Esophagus squamous epithelium (tissue), 5 donors: ENCODE measurements around the gene GALR1. TPM values are rescaled to one million over a fixed set of nuclear protein-coding genes. Genes with fewer than 3 reads are reported as not detected.

Source experiments
- DNase-seq: peaks from one replicate; lab custom pipeline; 2025; lab: John Stamatoyannopoulos, UW
- H3K27ac ChIP-seq, 4 donors: fragments of 200-600 bp; sonication (generic); one replicate each; pipeline ENCODE4 v1.5.1; 2016 to 2019; ENCODE audit warnings: mild to moderate bottlenecking in 1 of 4
- H3K27me3 ChIP-seq, 4 donors: fragments of 200-600 bp; sonication (generic); 1 replicate in 3 of 4; 2 replicates in 1 of 4; pipeline versions ENCODE4 v1.5.1 to v1.6.0; 2017 to 2021; ENCODE audit warnings: antibody characterized with exemption in 1 of 4
- H3K36me3 ChIP-seq, 3 donors: fragments of 200-600 bp; sonication (generic); one replicate each; pipeline ENCODE4 v1.5.1; 2016 to 2019
- H3K4me1 ChIP-seq, 3 donors: fragments of 200-600 bp; sonication (generic); one replicate each; pipeline ENCODE4 v1.5.1; 2017 to 2019
- H3K4me3 ChIP-seq, 4 donors: fragments of 200-600 bp; sonication (generic); 1 replicate in 3 of 4; 2 replicates in 1 of 4; pipeline ENCODE4 v1.5.1; 2016 to 2019; ENCODE audit warnings: mild to moderate bottlenecking in 2 of 4, moderate library complexity in 1 of 4
- H3K9me3 ChIP-seq, 3 donors: fragments of 200-600 bp; sonication (generic); one replicate each; pipeline ENCODE4 v1.5.1; 2016 to 2019
- POLR2A ChIP-seq, 4 donors: fragments of 450-650 bp; IDR thresholded peaks; one replicate each; pipeline ENCODE4 v1.6.1; 2017; ENCODE audit warnings: antibody characterized with exemption in 4 of 4, mild to moderate bottlenecking in 4 of 4, moderate library complexity in 3 of 4
- WGBS, 2 donors: methylation state at CpG; one replicate each; pipeline ENCODE4 v1.1.5; 2018; 5-methylcytosine and 5-hydroxymethylcytosine counted together
- intact Hi-C: fragments of 100-400 bp; cut with DNase I; formaldehyde crosslinking; loops from one replicate; pipeline ENCODE4 v1.15.0; 2022
- total RNA-seq, 4 donors: library from RNA; depleted of rRNA; stranded (reverse); fragments of >200 nt; gene quantifications; one replicate each; pipeline ENCODE4 v1.1.0, GENCODE V29; 2016
- TF ChIP-seq, protein P1 (sequence below), 6 experiments: fragments of 450-650 bp in 4 of 6; fragments of 200-600 bp in 2 of 6; sonication (generic) in 2 of 6; IDR thresholded peaks; one replicate each; pipeline ENCODE4 v1.5.1; 2016 to 2019; ENCODE audit warnings: antibody characterized with exemption in 6 of 6, mild to moderate bottlenecking in 4 of 6, moderate library complexity in 4 of 6
- donor health status: DM: yes; HTN: yes; CAD: no.

The GALR1 gene
- total RNA-seq, 4 donors from 2014 or later, result 0.04 TPM; not detected in 3

DNA sequence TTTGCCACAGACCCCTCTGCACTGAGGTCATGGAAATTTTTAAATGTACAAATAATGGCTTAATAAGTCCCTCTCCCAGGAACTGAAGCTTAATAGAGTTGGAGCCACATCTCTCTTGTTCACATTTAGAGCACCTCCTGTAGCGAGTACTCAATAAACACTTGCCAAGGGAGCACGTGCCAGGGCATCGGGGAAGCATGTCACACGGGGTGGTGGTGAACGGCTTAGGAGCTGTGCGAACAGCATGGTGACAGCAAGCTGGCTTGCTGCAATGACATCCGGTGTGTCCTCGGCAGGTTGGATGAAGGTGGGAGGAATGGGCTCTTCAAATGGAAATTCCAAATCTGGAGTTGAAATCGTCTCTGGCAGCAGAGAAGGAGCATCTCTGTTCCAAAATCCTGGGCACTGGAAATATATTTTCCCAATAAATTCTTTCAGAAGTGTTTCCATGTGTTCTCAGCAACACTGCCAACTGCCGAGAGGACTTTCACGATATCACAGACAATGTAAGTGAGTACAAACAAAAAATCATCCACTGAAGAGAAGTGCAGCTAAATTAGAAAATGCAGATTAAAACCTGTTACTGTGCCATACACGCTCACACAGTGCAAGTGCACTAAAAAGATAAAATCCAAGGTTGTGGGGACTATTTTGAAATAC is 74.1 kb downstream of the GALR1 start:
- TF ChIP-seq POLR2A (IDR thresholded peaks at IDR 0.05), result no peak
- TF ChIP-seq, protein P1, sequence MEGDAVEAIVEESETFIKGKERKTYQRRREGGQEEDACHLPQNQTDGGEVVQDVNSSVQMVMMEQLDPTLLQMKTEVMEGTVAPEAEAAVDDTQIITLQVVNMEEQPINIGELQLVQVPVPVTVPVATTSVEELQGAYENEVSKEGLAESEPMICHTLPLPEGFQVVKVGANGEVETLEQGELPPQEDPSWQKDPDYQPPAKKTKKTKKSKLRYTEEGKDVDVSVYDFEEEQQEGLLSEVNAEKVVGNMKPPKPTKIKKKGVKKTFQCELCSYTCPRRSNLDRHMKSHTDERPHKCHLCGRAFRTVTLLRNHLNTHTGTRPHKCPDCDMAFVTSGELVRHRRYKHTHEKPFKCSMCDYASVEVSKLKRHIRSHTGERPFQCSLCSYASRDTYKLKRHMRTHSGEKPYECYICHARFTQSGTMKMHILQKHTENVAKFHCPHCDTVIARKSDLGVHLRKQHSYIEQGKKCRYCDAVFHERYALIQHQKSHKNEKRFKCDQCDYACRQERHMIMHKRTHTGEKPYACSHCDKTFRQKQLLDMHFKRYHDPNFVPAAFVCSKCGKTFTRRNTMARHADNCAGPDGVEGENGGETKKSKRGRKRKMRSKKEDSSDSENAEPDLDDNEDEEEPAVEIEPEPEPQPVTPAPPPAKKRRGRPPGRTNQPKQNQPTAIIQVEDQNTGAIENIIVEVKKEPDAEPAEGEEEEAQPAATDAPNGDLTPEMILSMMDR (IDR thresholded peaks at IDR 0.05), result no peak
- H3K27ac ChIP-seq, result no peak overlapping the region
- 75 to 82% methylated on average over 12 of the region's 12 CpGs for WGBS, 2 donors
- no peaks in the 10 kb centered on the region for H3K4me1 ChIP-seq
- DNase-seq, result no peak
- intact Hi-C loops, result no loop called here
- H3K36me3 ChIP-seq, result no peaks in the 10 kb centered on the region
- peaks cover 0 to 9% (median 0%) of the 10 kb centered on the region in 4 donors for H3K27me3 ChIP-seq
- H3K4me3 ChIP-seq, result no peak overlapping the region
- no peaks in the 10 kb centered on the region for H3K9me3 ChIP-seq

Other genes with a start within 250 kb of the GALR1 start
- 10 to 100 TPM; 21.9 to 38.9 (median 25.2) TPM for gene MBP, start 117.1 kb upstream of the GALR1 start, total RNA-seq